Stimulated activated CD8-positive, alpha-beta memory T cell treated with anti-CD3 and anti-CD28 coated beads, Interleukin-7, amount 100 ng/mL, for 24 hours (primary cell): Measurements from ENCODE around the gene AKNA.

Experiments
- DNase-seq: peaks from one replicate; pipeline ENCODE4 v3.0.0-alpha.2; 2020; ENCODE audit warnings: low read depth

AKNA gene

DNA sequence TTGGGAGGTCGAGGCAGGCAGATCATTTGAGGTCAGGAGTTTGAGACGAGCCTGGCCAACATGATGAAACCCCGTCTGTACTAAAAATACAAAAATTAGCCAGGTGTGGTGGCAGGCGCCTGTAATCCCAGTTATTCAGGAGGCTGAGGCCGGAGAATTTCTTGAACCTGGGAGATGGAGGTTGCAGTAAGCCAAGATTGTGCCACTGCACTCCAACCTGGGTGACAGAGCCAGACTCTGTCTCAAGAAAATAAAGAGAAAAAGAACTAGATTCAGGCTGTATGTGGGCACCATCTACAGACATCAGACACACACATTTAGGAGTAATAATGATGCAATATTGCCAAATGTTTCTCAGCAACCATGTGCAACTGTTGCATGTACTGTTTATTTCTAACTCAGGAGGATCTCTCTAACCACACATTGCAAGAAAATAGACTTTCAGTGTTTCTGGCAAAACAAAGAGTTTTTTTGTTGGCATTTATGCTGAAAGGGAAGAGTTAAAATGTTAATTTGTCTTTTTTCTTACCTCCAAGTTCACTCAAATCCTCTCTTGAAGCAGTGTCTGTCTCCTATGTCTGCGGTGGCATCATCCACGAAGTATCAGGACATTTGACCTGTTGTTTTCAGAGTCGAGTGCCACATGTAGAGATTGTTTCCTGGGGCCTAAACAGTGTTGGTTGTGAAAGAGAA is 70.0 kb downstream of the AKNA start:
- DNase-seq: no peak

DNA sequence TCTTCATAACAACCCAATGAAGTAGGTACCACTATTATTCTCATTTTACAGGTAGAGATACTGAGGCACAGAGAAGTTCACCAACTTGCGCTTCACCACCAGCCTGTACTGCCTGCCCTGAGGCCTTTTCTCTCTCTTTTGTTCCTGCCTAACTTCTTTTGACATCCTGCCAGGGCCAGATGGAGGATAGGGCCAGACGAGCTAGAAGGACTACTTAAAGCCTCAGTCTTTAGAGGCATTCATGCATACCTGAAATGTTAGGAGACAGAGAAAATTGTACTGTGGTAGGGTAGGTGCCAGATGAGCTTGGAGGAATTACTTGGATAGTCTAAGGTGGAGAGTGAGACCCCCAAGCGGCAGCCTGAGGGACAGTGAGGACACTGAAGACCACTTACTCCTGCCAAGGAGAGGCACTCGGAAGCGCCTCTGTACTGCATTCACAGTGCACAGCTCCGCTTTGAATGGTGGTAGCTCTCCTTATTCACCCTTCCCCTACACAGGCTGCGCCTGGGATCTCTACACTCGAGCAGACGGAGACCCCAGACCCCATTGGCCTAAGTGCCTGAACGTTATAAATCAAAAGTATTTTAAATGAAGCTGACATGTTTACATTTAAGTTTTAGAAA is 71.1 kb downstream of the AKNA start:
- no peak for DNase-seq

DNA sequence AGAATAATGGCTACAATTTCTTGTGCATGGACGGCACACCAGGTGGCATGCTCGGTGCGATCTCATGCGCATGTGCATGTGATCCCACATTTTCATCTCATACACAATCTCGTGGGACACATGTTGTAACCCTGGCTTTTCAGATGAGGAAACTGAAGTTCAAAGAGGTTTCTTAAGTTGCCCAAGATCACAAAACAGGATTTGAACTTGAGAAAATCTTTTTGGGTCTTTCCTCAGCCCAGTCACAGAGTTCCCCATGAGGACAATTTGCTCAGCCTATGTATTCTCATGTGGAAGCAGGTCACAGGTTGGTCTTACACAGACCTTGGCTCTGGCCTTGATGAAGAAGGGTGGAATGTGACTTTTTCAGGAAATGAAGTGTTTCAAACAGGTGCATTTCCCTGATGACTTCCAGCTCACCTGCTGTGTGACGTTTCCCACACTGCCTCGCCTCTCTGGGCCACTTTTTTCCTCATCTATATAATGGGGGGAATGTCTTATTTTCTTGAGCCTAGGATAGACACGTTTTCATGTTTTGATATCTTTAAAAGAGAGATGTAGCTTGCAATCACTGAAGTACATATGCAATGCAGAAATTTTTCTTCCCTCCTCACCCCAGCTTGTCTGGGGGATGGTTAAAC is 71.9 kb downstream of the AKNA start:
- DNase-seq: no peak

DNA sequence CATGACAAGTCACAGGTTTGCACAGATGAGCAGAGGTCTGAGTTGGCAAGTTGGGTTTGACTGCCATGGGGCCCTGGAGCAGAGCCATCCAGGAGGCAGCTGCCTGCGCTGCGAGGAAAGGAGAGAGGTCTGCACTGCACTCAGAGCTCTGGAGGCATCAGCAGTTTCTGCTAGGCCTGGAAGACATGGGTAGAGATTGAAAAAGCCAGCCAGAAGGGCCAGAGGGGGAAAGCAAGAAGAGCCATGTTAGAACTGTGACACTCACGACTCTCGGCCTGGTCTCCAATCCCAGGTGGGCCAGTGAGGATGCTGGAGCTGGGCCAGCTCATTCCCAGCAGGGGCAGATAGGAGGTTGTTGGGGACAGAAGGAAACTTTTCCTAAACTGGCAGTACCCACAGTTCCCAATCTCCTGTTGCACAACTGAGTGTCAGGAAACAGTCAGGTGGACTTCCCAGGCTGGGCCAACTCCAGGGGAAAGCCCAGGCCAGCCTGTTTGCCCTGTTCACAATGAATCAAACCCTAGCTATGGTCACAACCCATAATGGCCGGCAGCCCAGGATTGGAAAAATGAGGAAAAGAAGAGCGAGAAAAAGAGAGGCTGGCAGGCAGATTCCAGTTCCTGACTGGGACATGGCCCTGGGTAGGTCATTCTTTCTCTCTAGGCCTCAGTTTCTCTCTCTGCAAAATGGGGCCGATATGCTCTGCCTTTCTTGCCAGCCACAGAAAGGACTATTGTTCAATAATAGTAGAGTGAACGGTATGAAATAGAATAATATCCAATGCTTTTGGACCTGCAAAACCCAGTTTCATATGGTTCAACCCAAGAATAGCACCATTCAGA is 72.7 kb downstream of the AKNA start:
- DNase-seq: no peak

DNA sequence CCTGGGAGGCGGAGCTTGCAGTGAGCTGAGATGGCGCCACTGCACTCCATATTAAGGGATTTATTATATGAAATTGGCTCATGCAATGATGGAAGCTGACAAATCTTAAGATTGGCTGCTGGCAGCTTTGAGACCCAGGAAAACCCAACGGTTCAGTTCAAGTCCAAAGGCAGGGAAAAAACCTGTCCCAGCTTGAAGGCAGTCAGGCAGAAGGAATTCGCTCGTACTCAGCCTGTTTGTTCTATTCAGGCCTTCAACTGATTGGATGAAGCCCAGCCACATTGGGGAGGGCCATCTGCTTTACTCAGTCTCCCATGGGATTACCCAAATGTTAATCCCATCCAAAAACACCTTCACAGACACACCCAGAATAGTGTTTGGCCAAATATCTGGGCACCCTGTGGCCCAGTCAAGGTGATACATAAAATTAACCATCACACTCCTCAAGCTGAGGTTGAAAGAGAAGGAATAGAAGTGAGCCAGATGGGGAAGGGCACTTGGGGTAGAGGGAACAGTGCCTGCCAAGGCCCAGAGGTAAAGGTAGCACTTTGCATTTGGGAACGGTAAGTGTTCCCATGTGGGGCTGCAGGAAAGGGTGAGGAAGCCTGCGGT is 73.4 kb downstream of the AKNA start:
- DNase-seq: no peak

DNA sequence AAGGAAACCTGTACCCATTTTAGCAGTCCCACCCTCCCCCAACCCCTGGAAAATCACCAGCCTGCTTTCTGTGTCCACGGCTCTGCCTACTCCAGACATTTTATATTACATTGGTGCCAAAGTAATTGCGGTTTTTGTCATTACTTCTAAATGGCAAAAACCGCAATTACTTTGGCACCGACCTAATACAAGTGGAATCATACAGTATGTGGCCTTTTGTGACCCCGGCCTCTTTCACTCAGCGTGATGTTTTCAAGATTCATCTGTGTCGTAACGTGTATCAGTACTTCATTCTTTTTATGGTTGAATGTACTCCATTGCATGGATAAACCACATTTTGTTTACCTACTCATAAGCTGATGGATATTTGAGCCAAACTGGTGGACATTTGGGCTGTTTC is 74.6 kb downstream of the AKNA start:
- DNase-seq: no peak

DNA sequence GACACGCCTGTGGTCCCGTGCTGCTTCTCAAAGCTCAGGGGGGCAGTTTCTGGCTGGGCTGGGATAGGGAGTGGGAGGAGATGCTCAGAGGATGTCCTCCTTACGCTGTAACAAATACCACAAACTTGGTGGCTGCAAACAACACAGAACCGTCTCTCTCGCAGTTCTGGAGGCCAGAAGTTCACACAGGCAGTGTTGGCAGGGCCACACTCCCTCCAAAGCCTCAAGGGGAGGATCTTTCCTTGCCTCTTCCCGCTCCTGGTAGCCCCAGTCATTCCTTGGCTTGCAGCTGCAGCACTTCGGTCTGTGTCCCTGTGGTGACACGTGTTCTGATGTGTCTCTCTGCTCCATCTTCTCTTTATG is 75.3 kb downstream of the AKNA start:
- DNase-seq: no peak

DNA sequence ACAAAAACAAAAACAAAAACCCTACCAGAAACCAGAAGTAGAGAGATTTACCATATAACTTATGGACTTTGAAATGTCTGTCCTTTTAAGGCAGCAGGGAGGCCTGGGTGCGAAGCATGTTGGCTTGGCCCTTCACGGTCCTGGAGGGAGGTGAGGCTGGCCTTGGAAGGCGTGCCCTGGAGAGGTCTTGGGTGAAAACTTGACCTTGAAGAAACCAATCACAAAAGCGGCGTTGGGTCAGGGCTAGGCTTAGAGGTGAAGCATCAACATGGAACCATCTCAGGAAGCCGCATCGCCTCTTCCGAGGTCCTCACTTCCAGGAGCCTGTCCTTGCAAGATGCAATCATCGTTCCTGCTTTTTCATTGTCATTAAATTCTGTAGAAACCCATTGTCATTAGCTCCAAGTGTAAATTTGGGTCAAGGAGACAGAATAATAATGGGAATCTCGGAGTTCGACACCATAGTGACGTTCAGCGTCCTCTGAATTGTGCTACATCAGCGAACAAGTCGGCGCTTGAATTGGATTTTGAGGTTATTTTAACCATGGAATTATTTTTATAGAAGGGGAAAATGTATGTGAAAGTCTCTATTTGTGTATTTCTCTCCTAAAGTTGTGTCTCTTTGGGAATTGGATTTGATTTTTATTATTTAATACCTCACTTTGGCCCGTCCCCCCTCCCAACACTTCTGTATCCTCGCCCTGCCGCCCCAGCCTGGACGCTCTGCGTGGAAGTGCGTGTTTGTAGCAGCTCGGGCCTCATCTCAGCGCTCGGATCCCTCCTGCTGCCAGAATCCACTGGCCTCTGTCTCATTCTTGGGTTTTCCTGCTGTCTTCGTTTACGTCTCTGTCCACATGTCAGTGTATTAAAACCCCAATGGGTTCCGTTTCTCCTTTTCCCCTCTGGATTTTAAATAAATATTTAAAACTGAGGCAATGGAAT is 75.9 kb downstream of the AKNA start:
- no peak for DNase-seq

DNA sequence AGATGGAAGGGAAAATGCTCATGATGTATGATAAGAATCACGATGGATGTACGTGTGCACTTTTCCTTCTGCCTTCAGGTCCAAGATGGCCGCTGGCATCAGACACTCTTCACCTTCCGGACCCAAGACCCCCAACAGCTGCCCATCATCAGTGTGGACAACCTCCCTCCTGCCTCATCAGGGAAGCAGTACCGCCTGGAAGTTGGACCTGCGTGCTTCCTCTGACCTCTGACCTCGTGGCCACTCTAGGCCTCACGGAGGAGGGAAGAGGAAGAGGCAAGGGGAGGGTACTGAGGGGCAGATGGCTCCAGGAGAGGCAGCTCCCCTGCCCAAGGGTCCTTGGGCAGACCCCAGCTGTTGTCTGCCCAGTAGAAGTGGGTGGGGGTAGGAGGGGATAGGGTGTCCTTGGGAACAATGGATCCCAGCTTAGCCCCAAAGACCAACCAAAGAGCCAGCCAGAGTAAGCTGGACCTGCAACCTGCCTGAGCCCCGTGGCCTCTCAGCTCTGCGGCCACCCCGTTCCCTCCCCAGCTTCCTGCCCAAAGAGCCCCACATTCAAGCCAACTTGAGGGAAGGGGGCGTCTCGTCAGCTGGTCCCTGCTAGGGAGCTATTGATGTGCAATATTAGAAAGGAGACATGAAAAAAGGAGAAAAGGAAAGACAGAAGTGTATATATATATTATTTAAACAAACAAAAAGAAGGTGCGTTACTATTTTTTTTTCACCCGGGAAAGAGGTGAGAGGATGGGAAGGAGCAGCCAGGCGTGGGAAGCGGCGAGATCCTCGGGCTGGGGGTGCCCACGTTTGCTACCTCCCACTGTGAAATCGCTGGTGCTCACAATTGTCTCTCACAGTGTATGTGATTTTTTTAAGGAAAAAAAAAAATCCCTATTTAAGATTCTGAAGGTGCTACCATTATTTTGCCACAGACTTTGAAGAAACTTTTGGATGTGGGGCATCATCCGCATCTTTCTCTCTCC is 77.0 kb downstream of the AKNA start:
- no peak for DNase-seq

DNA sequence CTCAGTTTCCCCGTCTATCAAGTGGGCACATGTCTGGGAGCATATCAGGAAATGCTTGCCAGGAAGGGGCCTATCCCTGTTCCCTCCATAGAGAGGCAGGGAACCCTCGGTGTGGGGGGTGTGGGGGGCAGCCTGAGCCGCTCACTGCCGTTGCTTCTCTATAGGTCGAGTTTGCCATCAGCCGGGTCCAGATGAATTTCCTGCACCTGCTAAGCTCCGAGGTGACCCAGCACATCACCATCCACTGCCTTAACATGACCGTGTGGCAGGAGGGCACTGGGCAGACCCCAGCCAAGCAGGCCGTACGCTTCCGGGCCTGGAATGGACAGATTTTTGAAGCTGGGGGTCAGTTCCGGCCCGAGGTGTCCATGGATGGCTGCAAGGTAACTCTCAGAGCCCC is 78.7 kb downstream of the AKNA start:
- DNase-seq: no peak

DNA sequence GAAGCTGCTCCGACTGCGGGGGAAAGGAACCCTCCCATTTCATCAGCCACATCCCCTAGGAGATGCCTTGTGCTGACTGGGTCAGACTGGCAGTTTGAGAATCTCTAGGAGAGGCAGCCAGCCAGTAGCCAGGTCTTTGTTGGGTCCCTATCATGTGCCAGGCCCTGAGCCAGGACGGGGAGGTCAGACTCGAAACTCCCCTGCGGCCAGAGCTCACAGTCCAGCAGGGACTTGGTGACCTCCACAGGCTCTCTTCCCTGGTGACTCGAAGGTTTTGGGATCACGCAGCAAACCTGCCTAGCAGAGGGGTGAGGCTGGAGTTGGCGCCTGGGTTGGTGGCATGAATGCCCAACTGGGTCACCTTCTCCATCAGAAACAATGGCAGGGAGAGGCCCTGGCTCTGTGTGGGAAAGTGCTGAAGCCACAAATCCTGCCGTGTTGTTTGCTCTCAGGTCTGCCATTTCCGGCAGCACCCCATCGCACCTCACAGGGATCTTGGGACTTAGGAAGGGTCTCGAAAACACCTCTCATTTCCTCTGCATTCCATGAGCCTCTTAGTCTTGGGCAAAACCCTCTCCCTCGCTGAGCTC is 79.3 kb downstream of the AKNA start:
- DNase-seq: no peak

DNA sequence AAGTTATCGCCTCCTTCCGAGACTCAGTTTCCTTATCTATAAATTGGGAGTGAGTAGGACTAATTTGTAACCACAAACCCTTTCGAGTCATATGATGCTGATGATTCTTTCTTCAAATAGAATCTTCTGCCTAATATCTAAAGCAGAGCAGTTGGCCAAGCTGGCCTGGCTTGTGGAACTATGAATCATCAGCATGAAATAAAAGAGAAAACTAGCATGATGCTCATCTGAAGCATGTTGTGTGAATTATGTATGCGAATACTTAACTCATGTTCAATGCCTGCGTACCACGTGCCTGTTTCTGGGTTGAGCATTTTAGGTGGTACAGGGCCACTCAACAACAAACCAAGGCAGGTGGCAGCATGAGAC is 79.9 kb downstream of the AKNA start:
- DNase-seq: no peak

DNA sequence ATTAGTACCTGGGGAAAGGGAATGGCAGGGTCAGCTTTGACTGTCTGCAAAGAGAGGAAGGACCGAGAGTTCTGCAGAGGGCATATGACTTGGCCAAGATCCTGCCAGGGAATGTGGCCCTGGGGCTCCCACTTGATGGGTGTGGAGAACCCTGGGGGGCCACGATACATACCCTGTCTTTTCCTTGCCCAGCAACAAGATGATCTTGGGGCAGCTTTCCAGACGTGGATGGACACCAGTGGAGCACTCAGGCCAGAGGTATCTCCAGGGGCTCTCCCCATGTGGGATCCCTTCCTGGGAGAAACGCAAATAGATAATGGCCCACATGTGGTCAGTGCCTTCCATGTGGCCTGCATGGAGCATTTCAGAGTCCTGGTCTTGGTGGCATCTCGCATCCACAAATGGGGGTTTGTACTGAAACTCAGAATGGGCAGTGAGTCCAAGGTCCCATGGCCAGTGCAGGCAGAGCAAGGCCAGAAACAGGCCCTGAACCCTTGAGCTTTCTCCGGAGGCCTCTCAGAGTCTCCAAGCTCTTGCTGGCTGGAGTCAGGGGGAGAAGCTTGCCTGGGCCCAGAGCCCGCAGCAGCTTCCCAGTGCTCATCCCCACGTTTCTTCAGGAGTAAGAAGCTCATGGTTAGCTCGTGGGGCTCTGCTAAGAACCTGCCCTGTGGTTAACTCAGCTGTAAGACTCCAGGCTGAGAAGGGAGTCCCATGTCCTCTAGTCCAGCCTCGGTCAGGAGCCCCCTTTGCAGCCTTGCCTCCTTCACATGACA is 83.2 kb downstream of the AKNA start:
- no peak for DNase-seq

DNA sequence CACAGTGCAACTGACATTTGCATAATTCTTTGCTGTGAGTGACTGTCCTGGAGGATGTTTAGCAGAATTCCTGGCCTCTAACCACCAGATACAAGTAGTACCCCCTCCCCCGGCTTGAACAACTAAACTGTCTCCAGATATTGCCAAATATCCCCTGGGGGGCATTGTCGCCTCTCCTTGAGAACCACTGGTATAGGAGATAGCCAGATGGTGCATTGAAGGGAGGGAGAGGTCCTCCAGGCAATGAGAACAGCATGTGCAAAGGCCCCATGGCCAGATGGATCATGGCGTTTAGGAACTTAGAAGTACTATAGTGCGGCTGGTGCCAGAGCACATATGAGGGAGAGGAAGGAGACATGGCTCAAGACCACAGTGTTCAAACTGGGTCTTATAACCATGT is 83.8 kb downstream of the AKNA start:
- no peak for DNase-seq

DNA sequence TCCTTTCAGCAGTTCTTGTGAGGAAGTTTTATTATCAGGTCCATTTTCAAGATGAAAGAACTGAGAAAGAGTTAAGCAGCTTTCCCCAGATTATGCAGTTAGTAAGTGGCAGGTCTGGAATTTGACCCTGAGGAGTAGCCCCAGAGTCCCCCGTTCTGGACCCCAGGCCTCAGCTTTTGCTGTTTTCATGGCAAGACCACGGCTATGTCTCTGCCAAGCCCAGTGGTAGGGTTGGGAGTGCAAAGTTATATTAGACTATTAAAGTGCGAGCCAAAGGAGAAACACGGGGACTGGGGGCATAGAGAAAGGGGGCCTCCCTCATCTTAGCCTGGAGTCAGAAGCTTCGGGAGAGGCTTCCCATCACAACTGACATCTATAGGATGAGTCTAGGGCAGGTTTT is 84.2 kb downstream of the AKNA start:
- DNase-seq: no peak

DNA sequence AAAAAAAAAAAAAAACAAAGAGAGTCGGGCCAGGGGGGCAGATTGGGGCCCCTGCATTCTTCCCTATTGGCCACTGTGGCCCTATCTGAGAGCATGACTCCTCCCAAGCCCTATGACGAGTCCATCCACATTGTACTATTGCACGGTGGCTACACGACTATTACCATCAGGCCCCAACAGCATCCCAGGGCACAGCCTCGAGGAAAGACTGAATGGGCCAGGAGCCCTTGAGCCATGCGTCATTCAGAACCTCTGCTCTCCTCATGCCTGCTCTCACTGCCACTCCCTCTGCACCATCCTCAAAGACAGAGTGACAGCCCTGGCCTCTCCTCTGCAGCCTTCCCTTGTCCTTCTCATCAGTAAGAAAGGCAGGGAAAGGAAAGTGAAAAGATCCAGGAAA is 85.1 kb downstream of the AKNA start:
- no peak for DNase-seq

DNA sequence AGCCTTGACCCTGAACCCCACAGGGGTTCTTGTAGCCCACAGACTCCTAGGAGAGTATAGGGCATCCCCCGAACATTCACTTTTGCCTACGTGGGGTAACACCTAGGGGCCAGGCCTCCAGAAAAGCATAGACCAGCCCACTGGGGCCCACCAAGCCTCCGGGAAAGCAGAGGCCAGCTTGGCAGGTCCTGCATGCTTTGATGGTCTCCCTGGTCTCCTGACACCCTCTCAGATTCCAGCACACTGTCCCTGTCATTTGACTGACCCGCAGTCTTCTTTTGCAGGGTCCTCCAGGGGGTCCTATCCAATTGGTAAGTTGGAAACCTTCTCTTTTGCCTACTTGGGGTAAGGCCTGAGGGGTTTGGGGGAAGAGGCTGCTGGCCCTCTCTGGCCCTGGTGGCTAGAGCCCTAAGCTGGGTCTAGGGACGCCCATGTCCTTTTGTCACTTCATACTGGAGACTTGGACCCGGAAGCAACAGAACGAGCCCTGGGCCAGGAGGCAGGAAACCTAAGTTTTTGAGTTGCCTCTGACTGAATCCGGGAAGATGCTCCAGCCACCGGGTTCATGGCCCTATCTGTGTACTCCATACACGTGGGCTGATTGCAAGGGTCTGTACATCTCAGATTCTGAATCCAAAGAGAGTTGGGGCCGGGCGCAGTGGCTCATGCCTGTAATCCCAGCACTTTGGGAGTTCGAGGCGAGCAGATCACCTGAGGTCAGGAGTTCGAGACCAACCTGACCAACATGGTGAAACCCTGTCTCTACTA is 85.8 kb downstream of the AKNA start:
- no peak for DNase-seq
